Bronchial epithelial cell (primary cell): Measurements from ENCODE around the gene GPR135. TPM values are rescaled to one million over a fixed set of nuclear protein-coding genes. Genes with fewer than 3 reads are reported as not detected.

Experiments used
- DNase-seq: peaks from one replicate; pipeline ENCODE4 v3.0.0-alpha.2; 2010; ENCODE audit warnings: low read depth
- FAIRE-seq: peaks from 2 replicates; lab custom pipeline; 2011; peaks lifted over from hg19 to GRCh38; lab: Jason Lieb, UNC
- H3K27me3 ChIP-seq: 2 replicates; pipeline ENCODE4 v1.5.1; 2011; ENCODE audit warnings: low read length; ENCODE audit not compliant: control insufficient read depth, insufficient read depth
- H3K36me3 ChIP-seq: 2 replicates; pipeline ENCODE4 v1.5.1; 2011; ENCODE audit warnings: low read length; ENCODE audit not compliant: control insufficient read depth, insufficient read depth
- H3K4me3 ChIP-seq: 2 replicates; pipeline ENCODE4 v1.5.1; 2011; ENCODE audit warnings: mild to moderate bottlenecking, low read depth, low read length, control low read depth
- total RNA-seq: library from RNA; depleted of rRNA; stranded (reverse); fragments of >200 nt; gene quantifications from 2 replicates; pipeline ENCODE4 v1.2.1, GENCODE V29; 2014
- TF ChIP-seq, protein P1 (sequence below): IDR thresholded peaks from 2 replicates; pipeline ENCODE4 v1.5.1; 2011; ENCODE audit warnings: mild to moderate bottlenecking, moderate library complexity, low read length, control low read depth, inconsistent platforms; ENCODE audit not compliant: insufficient read depth, severe bottlenecking

GPR135 gene
- total RNA-seq, 1 donor from 2014 or later = 0.26 TPM

DNA sequence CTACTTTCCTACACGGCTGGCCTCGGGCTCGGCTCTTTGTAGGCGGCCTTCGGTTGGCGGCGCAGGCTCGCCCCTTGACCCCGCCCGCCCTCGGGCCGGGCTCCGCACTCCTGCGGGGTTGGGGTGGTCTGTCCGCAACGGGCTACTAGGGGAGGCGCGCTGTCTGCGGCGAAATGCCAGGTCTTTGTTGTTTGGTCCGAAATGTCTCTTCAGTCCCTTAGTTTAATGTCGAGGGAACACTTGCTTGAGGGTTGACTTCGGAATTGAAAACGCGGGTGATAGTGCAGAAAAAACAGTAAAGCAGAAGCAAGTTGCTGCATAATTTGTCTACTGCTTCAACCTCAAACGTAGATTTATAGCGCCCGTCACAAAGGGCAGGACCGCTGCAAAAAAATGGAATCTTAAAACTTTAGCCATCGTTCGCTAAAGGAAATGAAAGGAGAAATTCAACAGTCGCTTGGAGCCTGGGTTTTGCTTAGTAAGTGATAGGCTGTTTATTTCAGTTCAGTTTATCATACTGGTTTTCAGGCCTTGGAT lies 19.5 kb upstream of the GPR135 start:
- FAIRE-seq = no peak
- Histone ChIP-seq H3K4me3 (peak overlapping the region; percentile 70), H3K36me3 (peaks cover 6% of the 10 kb centered on the region), H3K27me3 (no peaks in the 10 kb centered on the region)
- DNase-seq = no peak
- TF ChIP-seq, protein P1, sequence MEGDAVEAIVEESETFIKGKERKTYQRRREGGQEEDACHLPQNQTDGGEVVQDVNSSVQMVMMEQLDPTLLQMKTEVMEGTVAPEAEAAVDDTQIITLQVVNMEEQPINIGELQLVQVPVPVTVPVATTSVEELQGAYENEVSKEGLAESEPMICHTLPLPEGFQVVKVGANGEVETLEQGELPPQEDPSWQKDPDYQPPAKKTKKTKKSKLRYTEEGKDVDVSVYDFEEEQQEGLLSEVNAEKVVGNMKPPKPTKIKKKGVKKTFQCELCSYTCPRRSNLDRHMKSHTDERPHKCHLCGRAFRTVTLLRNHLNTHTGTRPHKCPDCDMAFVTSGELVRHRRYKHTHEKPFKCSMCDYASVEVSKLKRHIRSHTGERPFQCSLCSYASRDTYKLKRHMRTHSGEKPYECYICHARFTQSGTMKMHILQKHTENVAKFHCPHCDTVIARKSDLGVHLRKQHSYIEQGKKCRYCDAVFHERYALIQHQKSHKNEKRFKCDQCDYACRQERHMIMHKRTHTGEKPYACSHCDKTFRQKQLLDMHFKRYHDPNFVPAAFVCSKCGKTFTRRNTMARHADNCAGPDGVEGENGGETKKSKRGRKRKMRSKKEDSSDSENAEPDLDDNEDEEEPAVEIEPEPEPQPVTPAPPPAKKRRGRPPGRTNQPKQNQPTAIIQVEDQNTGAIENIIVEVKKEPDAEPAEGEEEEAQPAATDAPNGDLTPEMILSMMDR = no peak

DNA sequence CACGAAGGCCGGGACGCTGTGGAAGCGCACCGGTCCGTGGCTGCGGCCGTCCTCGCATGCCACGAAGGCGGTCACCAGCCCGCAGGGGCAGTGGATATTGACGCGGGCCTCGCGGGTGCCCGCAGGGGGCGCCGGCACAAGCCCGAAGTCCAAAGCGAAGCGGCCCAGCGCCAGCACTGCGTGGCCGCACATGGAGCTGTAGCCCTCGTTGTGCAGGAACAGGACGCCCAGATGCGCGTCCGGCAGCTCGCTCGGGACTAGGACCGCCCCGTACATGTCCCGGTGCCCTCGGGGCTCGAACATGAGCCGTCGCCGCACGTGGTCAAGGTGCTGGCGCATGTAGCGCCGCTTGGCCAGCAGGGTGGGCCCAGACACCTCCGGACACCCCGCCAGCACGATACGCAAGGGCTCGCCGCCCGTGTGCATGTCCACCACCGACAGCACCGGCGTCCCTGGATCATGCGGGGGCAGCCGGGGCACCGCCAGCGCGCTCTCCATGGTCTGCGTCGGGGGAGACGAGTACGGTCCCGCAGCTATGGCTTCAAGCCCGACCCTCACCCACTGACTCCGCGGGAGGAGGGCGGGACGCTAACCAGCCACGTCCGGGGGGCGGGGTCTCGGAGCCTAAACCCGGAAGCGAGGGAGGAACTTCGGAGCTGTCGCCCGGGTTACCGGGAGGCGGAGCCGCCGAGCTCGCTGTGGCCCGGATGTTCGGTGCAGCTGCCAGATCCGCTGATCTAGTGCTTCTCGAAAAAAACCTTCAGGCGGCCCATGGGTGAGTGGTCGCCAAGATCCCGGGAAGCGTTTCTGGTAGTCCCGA lies 18.8 kb upstream of the GPR135 start, which contains the start of the genes JKAMP and L3HYPDH:
JKAMP (plus strand) TSS at position 699 of the 820 bp plus-strand sequence; CDS start at position 772, 73 bp downstream.
L3HYPDH (minus strand) TSS at position 590 of the 820 bp plus-strand sequence; CDS start at position 498, 92 bp downstream.
- Histone ChIP-seq H3K4me3 (peak within 1 kb of the TSS; percentile 70), H3K36me3 (peaks cover 6% of the 10 kb centered on the region), H3K27me3 (no peaks in the 10 kb centered on the region)
- DNase-seq = peak; percentile 84
- no peak for FAIRE-seq
- TF ChIP-seq, protein P1 = peak; percentile 75

DNA sequence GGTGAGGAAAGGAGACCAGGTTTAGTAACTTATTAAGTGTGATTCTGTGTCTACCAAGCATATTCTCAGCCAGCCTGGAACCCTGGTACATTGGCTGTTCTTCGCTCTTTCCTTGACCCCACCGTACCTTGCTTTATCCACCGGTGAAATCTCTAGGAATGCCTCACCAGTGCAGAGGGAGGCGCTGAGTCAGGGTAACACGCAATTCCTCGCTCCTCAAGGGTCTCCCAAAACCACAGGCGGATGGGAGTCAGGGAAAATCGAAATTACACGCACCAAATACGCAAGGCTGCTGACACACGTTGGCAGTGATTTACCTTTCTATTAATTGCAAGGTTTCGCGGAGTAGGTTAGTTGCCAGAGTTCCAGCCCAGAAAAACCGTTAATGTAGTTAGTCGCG lies 18.2 kb upstream of the GPR135 start:
- peak overlapping the region; percentile 70 for H3K4me3 ChIP-seq
- peaks cover 3% of the 10 kb centered on the region for H3K36me3 ChIP-seq
- peak; percentile 53 for DNase-seq
- FAIRE-seq = no peak
- TF ChIP-seq, protein P1 = no peak
- H3K27me3 ChIP-seq = no peaks in the 10 kb centered on the region

DNA sequence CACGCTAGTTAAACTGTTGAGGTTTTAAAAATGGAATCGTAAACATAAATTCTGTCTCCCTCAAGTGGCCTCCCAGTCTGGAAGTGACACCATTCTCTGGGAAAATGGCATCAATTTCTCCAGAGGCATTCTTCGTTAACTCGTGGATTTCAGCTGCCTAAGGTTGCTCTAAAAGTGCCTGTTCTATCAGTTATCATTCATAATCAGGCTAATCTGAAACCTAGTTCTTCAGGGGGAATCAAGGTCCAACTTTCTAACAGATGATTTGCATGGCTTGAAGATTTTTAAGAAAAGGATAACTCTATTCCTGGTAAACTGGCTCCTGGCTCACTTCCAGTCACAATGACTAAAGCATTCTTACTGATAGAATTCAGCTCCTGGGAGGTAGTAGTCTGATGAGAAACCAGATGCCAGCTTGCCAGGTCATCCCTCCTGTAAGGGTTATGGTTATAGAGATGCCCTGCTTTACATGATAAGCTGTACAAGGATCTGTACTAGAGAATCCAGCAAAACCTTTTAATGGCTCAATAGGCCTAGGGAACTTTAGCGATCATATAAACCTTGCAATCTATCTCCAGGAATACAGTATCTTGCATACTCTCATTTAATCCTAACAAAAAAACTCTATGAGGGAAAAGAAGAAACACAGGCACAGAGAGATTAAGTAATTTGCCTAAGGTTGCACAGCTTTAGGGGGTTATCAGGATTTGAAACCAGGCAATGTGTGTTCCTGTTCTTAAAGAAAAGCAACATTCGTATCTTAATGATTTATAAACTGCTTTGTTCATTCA lies 17.6 kb upstream of the GPR135 start:
- DNase-seq (peak; percentile 94), FAIRE-seq (no peak)
- TF ChIP-seq, protein P1 = no peak
- Histone ChIP-seq H3K36me3 (peaks cover 4% of the 10 kb centered on the region), H3K4me3 (peak overlapping the region; percentile 70), H3K27me3 (no peaks in the 10 kb centered on the region)

DNA sequence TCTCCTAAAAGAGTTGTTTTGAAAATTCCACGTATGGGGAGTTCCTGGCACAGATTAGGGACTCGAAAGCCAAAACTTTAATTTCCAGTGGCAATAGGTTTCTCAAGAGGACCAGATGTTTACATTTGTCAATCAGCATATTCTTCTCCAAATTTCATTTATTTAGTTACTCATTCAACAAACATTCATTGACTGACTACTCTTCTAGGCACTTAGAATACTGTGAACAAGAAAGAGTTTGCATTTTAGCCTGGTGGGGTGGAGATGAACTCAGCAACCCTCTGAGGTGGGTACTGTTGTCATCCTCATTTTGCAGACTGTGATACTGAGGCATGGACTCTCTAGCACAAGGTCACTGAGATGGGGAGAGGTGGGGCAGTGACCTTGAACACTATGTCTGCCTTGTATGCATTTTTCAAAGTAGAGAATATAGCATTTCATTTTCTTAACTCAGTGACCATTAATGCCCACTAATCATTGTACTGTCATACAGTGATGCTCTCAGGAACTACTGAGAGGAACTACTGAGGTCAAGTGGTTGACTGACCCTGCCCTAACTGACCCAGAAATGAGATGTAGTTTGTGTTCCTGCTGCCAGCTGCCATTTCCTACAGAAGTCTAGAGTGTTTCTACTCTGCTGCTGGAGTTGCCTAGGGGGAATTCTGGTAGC lies 16.8 kb upstream of the GPR135 start:
- no peaks in the 10 kb centered on the region for H3K27me3 ChIP-seq
- peak overlapping the region; percentile 70 for H3K4me3 ChIP-seq
- TF ChIP-seq, protein P1 = no peak
- DNase-seq (peak; percentile 78), FAIRE-seq (no peak)
- peaks cover 2% of the 10 kb centered on the region for H3K36me3 ChIP-seq
